HG02970 (cell line): ENCODE data around the gene APBA2.

Source experiments
- ATAC-seq: cut with Tn5 transposase; IDR thresholded peaks from one replicate; pipeline ENCODE4 v1.9.1; 2021; ENCODE audit warnings: mild to moderate bottlenecking, moderate library complexity, moderate number of reproducible peaks; ENCODE audit not compliant: unreplicated experiment, low FRiP score

Gene APBA2

DNA sequence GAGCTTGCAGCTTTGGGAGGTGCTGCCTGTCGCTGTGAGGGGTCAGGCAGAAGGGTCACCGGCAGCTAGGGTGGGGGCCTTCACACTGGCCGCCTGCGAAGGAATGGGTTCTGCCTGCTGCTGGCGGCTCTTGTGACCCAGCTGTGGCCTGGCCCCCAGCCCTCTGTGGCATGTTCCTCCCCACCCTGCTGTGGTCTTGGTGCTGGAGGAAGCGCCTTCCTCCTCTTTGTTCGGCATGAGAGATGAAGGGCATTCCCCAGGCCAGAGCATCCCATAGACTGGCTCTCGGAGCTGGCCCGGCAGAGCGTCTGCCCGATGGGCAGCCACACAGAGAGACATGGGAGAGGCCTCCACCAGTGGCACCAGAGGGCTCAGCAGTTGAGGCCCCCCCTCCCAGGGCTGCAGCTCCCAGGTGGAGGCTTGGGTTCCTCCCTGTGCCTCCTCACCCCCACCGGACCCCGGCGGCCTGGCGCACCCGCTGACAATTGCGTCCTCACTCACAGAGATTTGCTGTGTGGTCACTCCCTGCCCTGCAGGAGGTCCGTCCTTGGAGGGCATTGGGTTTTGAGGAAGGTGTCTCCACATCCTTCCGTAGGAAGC is 221.6 kb downstream of the APBA2 start:
- no peak for ATAC-seq

DNA sequence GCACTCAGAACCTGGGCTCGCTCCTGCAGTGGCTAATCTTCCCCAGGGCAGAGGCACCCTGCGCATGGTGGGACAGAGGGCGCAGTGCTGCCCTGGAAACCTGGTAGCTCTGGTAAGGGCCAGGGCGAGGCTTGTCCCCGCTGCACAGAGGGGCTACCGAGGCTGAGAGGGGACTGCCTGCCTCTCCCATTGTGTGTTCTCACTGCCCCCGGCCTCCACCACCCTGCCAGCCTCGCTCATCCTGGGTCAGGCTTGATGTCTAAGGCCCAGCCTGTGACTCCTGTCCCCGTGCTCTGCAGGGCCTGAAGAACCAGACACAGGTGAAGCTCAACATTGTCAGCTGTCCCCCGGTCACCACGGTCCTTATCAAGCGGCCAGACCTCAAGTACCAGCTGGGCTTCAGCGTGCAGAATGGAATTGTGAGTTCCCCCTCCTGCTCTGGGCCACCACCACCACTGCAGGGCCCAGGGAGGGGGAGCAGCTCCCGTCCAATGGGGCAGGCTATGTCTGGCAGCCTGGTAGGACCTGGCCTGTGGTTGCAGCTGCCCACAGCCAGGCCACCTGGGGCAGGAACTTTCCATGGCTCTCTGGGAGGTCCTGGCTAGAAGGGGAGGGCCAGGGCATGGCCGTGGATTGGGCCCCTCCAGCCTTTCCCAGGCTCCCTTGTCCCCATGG is 222.3 kb downstream of the APBA2 start:
- no peak for ATAC-seq

DNA sequence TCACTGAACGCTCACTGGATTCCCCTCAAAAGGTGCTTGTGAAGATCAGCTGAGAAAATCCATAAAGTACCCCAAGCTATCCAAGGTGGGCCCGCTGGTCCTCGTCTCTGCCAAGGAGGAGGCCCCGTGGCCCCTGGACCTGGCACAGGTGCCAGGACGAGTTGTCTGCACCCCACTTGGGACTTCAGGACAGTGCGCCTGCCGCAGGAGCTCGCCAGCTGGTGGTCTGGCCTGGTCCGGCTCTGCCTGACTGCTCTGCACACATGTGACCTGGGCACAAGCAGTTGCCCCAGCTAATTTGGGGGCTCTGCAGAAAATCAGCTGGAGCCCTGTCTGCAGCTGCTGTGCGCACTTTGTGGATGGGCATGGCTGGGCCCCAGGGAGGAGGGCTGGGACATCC is 224.0 kb downstream of the APBA2 start:
- no peak for ATAC-seq

DNA sequence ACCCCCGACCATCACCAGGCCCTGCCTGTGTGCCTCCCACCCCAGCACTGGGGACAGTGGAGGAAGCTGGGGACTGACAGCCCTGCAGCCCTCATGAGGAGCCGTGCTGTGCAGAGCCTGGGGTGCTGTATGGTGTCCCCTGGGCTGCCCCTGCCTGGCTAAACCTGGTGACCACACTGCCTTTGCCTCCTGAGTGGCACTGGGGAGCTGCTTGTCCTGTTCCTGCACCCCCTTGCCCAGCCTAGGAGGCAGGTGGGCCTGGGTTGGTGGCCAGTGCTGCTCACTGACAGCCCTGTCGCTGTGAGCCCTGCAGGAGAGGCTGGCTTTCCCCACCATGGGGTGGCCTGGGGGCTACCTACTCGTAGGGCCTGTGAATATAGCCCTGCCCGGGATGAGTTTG is 224.4 kb downstream of the APBA2 start:
- ATAC-seq = no peak

DNA sequence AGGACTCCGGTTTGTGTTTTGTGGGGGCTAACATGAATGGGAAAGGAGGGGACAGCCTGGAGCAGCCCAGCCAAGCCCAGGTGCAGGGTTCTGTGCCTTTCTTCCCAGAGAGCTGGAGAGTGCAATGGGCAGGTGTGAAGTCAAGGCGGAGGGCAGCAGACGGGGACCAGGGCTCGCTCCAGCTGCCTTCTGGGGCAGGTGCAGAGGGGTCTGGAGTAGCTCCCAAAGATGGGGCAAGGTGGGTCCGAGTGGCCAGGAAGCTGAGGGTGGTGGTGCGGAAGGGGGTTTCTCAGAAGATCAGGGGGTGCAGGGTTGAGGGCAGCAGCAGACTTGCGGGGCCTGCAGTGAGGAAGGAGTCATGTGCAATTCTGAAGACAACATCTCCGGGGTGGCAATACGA is 225.0 kb downstream of the APBA2 start:
- ATAC-seq = no peak

DNA sequence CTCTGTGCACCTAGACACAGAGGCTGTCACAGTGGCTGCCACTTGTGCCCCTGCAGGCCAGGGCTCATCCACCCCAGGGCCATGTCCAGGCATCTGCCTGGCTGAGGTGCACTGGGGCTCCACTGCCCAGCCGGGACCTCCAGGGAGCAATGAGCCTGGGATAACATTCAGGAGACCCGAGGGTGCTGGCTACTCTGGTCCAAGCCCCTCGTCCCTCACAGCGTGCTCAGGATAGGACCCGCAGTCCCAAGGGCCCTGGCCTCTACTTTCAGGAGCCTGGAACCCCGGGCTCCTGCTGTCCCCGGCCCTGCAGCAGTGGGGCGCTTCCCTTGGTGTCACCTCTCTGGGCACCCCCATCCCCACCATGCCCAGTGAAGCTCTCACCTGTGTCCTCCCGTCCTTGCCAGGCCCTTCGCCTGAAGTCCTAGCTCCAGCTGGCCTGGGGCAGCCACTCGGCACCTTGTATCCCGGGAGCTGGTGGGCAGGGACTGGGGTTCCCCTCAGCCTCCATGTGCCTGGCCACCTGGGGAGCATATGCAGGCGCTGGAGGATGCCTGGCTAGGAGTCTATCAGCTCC is 226.0 kb downstream of the APBA2 start:
- ATAC-seq = no peak

DNA sequence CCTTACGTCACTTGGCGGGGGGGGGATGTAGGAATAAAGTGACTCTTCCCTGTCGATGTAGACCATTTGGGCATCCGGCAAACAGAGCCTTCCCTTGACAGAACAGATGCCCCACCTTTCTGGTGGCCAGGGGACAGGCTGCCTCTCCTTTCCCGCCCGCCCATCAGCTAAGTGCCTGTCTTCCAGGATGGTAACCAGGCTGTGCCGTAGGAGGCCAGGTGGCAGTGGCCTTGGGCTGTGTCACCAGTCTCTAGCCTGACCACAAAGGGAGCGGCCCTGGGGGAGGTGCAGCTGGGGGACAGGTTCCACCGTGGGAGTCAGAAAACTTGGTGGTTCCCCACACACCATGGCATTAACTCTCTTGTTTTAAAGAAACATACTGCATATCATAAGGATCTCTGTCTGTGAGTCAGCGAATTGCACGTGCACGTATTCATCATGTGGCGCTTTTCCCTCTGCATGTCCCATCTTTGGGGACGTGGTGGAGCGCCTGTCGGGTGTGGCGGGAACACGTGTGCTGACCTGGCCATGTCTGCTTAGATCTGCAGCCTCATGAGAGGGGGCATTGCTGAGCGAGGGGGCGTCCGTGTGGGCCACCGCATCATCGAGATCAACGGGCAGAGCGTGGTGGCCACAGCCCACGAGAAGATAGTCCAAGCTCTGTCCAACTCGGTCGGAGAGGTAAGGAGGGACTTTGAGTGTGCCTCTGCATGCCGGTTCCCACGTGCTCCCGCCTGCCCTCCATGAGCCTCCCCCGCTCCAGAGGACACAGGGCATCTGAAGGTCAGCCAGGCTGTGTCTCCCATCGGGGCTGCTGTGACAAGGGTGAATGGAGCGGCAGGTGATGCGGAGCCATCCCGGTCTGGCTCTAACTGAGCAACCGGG is 227.8 kb downstream of the APBA2 start:
- no peak for ATAC-seq

DNA sequence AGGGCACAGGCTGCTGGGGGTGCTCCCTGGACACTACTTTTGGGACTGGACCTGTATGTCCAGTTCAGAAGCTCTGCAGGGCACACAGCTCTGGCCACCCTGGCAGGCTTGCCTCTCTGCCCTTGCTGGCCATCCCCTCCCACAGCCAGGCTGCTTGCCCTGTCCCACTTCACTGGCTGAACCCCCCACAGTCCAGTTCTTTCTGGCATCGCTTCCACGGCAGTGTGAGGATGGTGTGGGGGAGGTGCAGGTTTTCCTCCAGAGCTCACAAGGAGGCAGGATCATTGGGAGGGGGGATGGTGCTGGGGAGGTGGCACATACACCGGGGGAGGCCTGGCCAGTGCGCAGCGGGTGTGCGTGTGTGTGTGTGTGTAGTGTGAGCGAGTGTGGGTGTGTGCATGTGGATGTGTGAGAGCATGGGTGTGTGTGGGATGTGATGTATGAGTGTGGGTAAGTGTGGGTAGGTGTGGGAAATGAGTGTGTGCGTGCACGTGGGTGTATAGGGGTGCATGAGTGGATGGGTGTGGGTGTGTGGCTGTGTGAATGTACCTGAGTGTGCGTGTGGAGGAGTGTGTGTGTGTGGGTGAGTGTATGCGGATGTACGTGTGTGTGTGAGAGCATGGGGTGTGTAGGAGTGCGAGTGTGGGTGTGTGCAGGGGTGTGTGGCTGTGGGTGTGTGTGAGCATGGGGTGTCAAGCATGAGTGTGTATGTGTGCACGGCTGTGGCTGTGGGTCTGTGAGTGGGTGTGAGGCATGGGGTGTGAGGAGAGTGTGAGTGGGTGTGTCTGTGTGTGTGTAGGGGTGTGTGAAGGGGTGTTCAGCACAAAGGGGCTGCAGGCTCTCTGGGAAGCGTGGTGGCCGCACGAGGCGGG is 228.7 kb downstream of the APBA2 start:
- ATAC-seq = no peak

DNA sequence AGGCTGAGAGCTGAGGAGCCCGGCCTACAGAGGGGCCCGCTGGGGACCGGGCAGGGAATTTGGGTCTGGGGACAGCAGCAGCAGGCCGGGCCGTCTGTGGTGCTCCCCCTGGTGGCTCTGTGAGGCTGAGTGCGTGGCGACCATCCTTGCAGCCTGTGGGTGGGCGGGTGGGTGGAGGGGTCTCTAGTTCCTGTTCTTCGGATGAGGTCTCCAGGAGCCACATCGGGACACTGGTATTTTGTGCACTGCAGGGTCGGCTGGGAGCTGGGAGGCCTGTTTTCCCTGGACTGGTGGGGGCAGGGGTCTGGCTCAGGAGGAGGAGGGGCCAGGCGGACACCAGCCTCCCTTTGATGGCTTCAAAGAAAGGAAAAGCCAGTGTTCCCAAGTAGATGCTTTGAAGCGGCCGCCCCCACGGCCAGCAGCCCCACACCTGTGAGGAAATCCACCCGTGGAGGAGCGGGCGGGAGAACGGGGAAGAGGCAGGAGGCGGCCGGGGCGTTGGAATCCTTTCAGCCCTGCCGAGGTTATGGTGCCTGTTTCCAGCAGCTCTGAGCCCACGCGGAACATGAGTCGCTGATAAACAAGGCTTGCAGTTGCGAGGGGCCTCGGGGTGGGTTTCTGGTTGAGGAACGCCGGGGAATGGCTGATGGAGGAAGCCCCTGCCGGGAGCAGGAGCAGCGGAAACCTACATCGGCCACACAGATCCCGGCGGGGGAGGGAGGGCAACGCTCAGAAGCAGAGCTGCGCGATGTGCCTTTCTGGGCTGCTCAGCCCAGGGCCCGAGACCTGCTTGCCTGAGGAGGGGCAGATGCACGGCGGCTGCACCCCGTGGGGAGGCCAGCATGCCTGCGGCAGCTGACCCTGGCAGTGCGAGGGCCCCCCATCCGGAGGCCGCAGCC is 229.6 kb downstream of the APBA2 start:
- no peak for ATAC-seq

DNA sequence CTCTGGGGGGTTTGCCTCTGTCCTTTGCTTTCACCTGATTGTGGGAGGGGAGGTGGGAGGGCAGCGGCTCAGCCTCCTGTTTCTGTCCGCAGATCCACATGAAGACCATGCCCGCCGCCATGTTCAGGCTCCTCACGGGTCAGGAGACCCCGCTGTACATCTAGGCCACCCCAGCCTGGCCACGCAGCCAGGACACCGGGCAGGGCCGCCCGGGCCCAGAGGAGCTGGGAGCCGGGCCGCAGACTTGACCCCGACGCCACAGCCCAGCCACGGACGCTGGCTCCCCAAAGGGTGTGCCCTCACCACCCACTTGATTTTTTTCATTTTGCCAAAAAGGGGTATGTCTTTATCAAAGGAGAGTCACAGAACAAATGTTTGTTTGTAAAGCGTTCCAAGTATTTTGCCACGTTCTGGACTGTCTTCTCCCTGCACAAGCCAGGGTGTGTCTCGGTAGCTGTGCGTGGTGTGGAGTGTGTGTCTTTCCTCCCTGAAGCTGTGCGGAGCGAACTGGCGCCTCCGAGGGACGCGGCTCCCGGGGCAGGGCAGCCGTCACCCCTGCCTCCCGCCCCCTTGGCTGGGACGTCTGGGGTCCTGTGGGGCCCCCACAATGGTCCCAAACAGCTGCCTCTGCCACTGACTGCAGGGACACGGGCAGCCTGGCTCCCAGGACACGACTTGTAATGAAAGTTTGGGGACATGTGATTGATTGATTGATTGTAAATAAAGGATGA is 231.4 kb downstream of the APBA2 start:
- ATAC-seq = no peak

DNA sequence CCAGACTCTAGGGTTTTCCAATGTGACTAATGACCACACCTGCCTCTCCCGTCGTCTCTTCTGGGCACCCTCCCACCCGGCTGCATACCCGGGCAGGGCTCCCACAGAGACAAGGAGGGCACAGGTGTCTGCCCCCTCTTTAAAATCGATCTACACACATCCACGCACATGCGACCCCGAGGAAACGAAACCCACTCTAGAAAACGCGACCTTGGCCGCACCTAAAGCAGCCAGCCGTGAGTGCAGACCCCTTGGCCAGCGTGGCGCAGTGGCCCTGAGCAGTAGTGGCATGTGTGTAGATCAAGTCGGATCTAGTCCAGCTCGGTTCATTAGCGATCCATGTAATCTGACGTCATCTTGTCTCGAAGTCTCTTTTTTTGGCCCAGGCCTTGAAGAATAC is 232.0 kb downstream of the APBA2 start:
- no peak for ATAC-seq

DNA sequence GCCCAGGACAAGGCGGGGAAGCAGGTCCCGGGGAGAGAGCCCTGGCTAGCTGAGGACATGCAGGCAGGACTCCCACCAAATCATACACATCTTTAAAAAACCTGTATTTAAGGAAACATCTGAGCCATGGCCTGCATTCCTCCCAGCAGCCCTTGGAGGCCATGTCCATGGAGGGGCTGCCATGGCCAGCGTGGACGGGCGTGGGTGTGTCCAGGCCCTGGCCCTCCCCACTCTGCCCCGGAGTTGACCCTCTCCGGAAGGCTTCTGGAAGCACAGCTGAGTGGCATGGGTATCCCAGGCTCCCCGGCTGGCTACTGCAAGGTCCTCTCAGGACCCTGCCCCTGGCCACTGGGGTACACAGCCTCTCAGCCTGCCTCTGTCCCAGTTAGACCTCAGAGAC is 234.1 kb downstream of the APBA2 start:
- ATAC-seq = no peak

DNA sequence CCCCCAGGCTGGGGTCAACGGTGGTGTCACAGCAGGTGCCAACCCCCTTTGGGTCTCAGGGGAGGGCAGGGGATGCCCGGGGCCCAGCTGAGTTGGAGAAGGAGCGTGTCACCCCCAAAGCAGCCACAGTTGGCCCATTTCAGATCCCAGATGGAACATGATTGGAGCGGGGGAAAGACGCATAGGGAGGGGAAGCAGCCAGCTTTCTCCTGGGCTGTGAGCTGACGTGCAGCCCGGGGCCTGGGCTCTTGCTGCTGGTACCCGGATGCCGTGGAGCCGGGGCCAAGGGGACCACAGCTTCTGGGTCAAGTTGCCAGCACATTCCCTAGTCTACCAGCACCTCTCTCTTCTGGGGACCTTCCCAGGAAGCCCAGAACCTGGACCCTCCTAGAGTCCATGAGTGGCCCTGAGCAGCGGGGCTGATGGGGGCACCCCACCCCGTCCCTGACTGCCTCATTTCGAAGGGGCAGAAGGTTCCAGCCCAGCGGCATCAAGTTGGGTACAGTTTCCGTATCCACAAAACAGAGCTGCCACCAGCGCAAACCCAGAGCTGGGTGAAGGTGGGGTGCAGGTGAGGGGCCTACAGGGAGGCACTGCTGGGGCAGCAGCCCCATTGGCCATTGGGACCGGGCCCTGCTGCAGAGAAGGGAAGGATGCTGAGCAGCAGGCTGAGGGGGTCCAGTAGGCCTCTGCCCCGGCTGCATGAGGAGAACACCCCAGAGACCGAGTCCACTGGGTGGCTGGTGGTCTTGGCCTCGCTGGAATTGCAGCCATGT is 235.0 kb downstream of the APBA2 start:
- no peak for ATAC-seq

DNA sequence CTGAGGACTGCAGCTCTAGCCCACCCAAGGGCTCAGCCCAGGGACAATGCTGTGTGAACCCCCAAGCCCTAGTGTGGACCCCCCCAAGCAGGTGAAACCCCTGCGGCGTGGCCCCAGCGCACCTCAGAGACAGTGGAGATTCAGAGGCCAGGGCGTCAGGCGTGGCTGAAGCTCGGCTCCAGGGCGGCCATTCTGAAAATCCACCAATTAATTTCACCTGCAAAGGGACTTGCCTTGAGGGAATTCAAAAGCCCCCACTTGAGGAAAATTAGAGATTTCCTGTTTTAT is 235.5 kb downstream of the APBA2 start:
- no peak for ATAC-seq

DNA sequence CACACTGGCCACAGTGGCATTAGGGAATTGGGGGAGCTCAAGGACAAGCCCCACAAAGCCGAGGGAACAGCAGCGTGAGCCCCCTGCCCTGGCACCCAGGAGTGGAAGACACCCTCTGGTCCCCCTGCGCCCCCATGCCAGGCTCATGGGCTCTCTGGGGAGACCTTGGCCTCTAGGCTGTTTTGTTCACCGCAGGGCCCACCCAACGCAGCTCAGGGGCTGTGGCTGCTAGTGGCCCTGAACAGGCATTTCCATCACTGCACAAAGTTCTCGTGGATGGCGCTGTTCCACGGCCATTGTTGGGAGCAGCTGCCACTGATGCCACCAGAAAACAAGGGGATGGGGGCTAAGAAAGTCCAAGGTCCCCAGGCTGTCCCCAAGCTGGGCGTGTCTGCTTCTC is 236.1 kb downstream of the APBA2 start:
- ATAC-seq = no peak

DNA sequence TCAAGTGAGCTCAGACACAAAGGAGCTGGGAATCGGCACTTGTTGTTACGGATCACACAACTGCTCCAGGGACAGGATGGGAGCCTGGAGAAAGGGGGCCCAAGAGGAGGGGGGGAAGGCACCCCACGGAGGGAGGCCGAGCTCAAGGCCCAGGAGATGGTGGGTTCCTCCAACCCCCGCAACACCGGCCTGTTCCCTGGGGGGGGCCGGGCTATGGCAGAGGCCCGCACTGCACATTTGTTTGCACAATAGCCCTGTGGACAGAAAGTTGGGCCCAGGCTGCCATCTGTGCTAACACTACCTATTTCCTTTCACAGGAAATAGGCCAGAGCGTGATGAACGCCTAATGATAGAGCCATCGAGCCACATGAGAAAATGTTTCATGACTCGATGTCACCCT is 236.7 kb downstream of the APBA2 start:
- no peak for ATAC-seq

DNA sequence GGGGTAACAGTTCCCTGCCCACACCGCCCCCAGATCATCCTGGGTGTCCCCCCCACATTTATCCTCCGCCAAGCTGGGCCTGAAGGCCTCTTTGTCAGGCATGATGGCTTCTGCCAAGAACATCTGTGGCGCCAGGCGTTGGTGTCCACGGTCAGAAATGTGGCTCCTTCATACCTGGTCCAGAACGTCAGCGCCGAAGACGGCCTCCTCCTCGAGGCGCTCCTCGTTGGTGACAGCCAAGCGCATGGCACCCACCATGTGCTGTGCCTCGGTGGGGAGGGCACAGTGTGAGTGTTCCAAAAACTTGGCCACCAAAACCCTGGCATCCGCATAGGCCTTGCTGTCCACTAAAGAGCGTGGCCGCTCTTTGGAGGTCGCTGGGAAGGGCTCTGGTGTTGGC is 237.4 kb downstream of the APBA2 start:
- ATAC-seq = no peak

DNA sequence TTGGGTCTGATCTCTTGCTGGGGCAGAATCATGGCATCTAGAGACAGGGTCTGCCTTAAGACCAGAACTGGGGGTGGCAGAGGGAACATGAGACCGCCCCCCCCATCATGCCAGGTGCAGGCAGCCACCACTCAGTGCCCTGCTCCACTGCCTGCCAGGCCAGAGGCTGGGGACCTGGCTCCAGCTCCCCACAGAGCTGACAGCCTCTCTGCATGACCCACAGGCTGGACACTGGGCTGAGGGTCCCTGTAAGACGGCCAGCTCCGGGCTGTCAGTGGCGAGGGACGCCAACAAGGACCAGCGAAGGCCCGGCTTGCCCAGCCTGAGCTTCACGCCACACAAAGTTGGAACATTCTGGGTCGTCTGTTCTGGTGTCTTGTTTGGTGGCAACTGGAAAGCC is 238.2 kb downstream of the APBA2 start:
- ATAC-seq = no peak
